H1 (cell line): Measurements from ENCODE around the gene STARD9. TPM values are rescaled to one million over a fixed set of nuclear protein-coding genes. Genes with fewer than 3 reads are reported as not detected.

ENCODE experiments used
- CTCF ChIA-PET: fragments of 300-600 bp; sonication (Branson Sonifier 250); formaldehyde crosslinking; loops from one replicate; lab custom pipeline; 2021; ENCODE audit not compliant: partially characterized antibody; lab: Charles Lee
- POLR2A ChIA-PET: fragments of 300-600 bp; sonication (Branson Sonifier 250); formaldehyde crosslinking; loops from one replicate; lab custom pipeline; 2021; ENCODE audit warnings: inconsistent platforms; ENCODE audit not compliant: partially characterized antibody; lab: Charles Lee
- DNase-seq, 2 experiments: peaks; one replicate each; pipeline versions ENCODE4 v3.0.0 to v3.0.0-alpha.2; 2010 to 2022; ENCODE audit warnings: low spot score in 2 of 2, low read depth in 1 of 2, mixed read lengths in 1 of 2
- FAIRE-seq: peaks from 2 replicates; lab custom pipeline; 2011; peaks lifted over from hg19 to GRCh38; lab: Jason Lieb, UNC
- H2AFZ ChIP-seq: 2 replicates; pipeline ENCODE4 v1.8.1; 2012; ENCODE audit warnings: low read length, inconsistent platforms
- H2AK5ac ChIP-seq: 2 replicates; pipeline ENCODE4 v1.6.1; 2013; ENCODE audit warnings: low read depth, low read length
- H2BK120ac ChIP-seq: replicated peaks from 2 replicates; pipeline ENCODE3; 2013; ENCODE audit warnings: low read depth, low read length, inconsistent platforms
- H2BK12ac ChIP-seq: 2 replicates; pipeline ENCODE4 v1.6.1; 2013; ENCODE audit warnings: low read depth, low read length
- H2BK15ac ChIP-seq: 2 replicates; pipeline ENCODE4 v1.6.1; 2013; ENCODE audit warnings: low read length
- H2BK20ac ChIP-seq: 2 replicates; pipeline ENCODE4 v1.6.1; 2013; ENCODE audit warnings: low read length
- H2BK5ac ChIP-seq: 2 replicates; pipeline ENCODE4 v1.6.1; 2013; ENCODE audit warnings: low read depth, low read length
- H3K14ac ChIP-seq: 2 replicates; pipeline ENCODE4 v1.6.1; 2013; ENCODE audit warnings: inconsistent platforms; ENCODE audit not compliant: insufficient read length
- H3K18ac ChIP-seq: 2 replicates; pipeline ENCODE4 v1.6.1; 2013; ENCODE audit warnings: low read length; ENCODE audit errors: extremely low read depth
- H3K23ac ChIP-seq: 2 replicates; pipeline ENCODE4 v1.6.1; 2013; ENCODE audit warnings: inconsistent platforms; ENCODE audit not compliant: insufficient read length
- H3K23me2 ChIP-seq: 2 replicates; pipeline ENCODE4 v1.6.1; 2013; ENCODE audit warnings: low read depth, low read length
- H3K27ac ChIP-seq: 2 replicates; pipeline ENCODE4 v1.6.1; 2011; ENCODE audit warnings: low read depth, low read length, inconsistent platforms
- H3K27me3 ChIP-seq, 4 experiments: replicated peaks in 1 of 4; 1 replicate in 1 of 4; 2 replicates in 3 of 4; pipeline versions ENCODE4 v1.6.1 to v1.8.1; 2011 to 2013; ENCODE audit warnings: low read length in 3 of 4, mild to moderate bottlenecking in 3 of 4, inconsistent platforms in 2 of 4, mixed read lengths in 2 of 4, moderate library complexity in 1 of 4; ENCODE audit not compliant: control insufficient read depth in 3 of 4, insufficient read depth in 3 of 4; ENCODE audit errors: extremely low read depth in 1 of 4
- H3K36me3 ChIP-seq, 4 experiments: 2 replicates each; pipeline versions ENCODE4 v1.6.1 to v1.8.1; 2011 to 2013; ENCODE audit warnings: mild to moderate bottlenecking in 4 of 4, low read length in 3 of 4, moderate library complexity in 2 of 4, control low read depth in 1 of 4, inconsistent platforms in 1 of 4; ENCODE audit not compliant: insufficient read depth in 4 of 4, control insufficient read depth in 2 of 4
- H3K4ac ChIP-seq: replicated peaks from 2 replicates; pipeline ENCODE3; 2013; ENCODE audit warnings: low read length, low read depth, mixed read lengths, inconsistent platforms; ENCODE audit not compliant: insufficient read length
- H3K4me1 ChIP-seq, 4 experiments: replicated peaks in 1 of 4; 1 replicate in 1 of 4; 2 replicates in 3 of 4; pipeline versions ENCODE4 v1.6.1 to v1.8.1; 2011 to 2013; ENCODE audit warnings: low read length in 3 of 4, inconsistent platforms in 2 of 4, mixed read lengths in 1 of 4; ENCODE audit not compliant: insufficient read depth in 4 of 4, control insufficient read depth in 3 of 4
- H3K4me2 ChIP-seq, 2 experiments: 2 replicates each; pipeline versions ENCODE4 v1.6.1 to v1.8.1; 2011 to 2013; ENCODE audit warnings: low read depth in 2 of 2, low read length in 2 of 2, control low read depth in 1 of 2, inconsistent platforms in 1 of 2, mild to moderate bottlenecking in 1 of 2; ENCODE audit not compliant: insufficient read depth in 1 of 2
- H3K4me3 ChIP-seq, 4 experiments: fragments of 200-600, 300-600 bp in 1 of 4; sonication (generic), shearing (Covaris generic), sonication (Bioruptor Twin) in 1 of 4; 2 replicates each; pipeline versions ENCODE4 v1.5.1 to v1.8.1; 2011 to 2016; ENCODE audit warnings: low read length in 4 of 4, low read depth in 3 of 4, control low read depth in 2 of 4, inconsistent platforms in 2 of 4, mild to moderate bottlenecking in 2 of 4, mixed read lengths in 1 of 4, moderate library complexity in 1 of 4; ENCODE audit not compliant: insufficient read depth in 2 of 4; ENCODE audit errors: extremely low read depth in 1 of 4
- H3K56ac ChIP-seq: replicated peaks from 2 replicates; pipeline ENCODE3; 2013; ENCODE audit warnings: low read depth, mild to moderate bottlenecking, mixed read lengths, low read length, inconsistent platforms; ENCODE audit not compliant: insufficient read length
- H3K79me1 ChIP-seq: 2 replicates; pipeline ENCODE4 v1.6.1; 2013; ENCODE audit warnings: low read depth, low read length, control low read depth
- H3K79me2 ChIP-seq, 2 experiments: 2 replicates each; pipeline versions ENCODE4 v1.6.1 to v1.8.1; 2012 to 2013; ENCODE audit warnings: low read length in 2 of 2, mild to moderate bottlenecking in 2 of 2, inconsistent platforms in 1 of 2; ENCODE audit not compliant: insufficient read depth in 2 of 2, control insufficient read depth in 1 of 2
- H3K9ac ChIP-seq, 4 experiments: replicated peaks in 1 of 4; 1 replicate in 1 of 4; 2 replicates in 3 of 4; pipeline versions ENCODE4 v1.6.1 to v1.8.1; 2011 to 2013; ENCODE audit warnings: low read depth in 3 of 4, low read length in 3 of 4, control low read depth in 2 of 4, mild to moderate bottlenecking in 2 of 4, moderate library complexity in 2 of 4, inconsistent platforms in 1 of 4; ENCODE audit errors: extremely low read depth in 1 of 4
- H3K9me3 ChIP-seq, 2 experiments: 2 replicates each; pipeline versions ENCODE4 v1.6.1 to v1.8.1; 2012 to 2013; ENCODE audit warnings: mild to moderate bottlenecking in 2 of 2, moderate library complexity in 2 of 2, control low read depth in 1 of 2, inconsistent platforms in 1 of 2, low read depth in 1 of 2, low read length in 1 of 2, mixed read lengths in 1 of 2; ENCODE audit not compliant: insufficient read depth in 2 of 2
- H4K20me1 ChIP-seq, 2 experiments: replicated peaks in 1 of 2; 2 replicates each; pipeline versions ENCODE3 to v1.8.1; 2011 to 2013; ENCODE audit warnings: inconsistent platforms in 2 of 2, low read length in 2 of 2, mild to moderate bottlenecking in 1 of 2; ENCODE audit not compliant: insufficient read depth in 2 of 2, control insufficient read depth in 1 of 2
- H4K5ac ChIP-seq: 2 replicates; pipeline ENCODE4 v1.6.1; 2013; ENCODE audit warnings: low read length, low read depth, mixed read lengths, inconsistent platforms; ENCODE audit not compliant: insufficient read length
- H4K8ac ChIP-seq: 2 replicates; pipeline ENCODE4 v1.8.0; 2013; ENCODE audit warnings: mild to moderate bottlenecking, moderate library complexity, low read length, inconsistent platforms; ENCODE audit not compliant: insufficient read depth; ENCODE audit errors: extremely low read depth
- H4K91ac ChIP-seq: replicated peaks from 2 replicates; pipeline ENCODE3; 2013; ENCODE audit warnings: low read length, mixed read lengths, inconsistent platforms; ENCODE audit not compliant: insufficient read length
- CEBPB ChIP-seq: IDR thresholded peaks from 2 replicates; pipeline ENCODE4 v1.6.1; 2012; ENCODE audit warnings: low read depth, low read length
- GTF2F1 ChIP-seq: IDR thresholded peaks from 2 replicates; pipeline ENCODE4 v1.6.1; 2012; ENCODE audit warnings: low read depth, low read length, improper control_type of control experiment, borderline replicate concordance
- HDAC2 ChIP-seq, 2 experiments: fragments of 300-600 bp in 1 of 2; sonication (generic) in 1 of 2; IDR thresholded peaks; 2 replicates each; pipeline ENCODE4 v1.6.1; 2011 to 2012; ENCODE audit warnings: low read depth in 2 of 2, low read length in 2 of 2, mild to moderate bottlenecking in 2 of 2, moderate library complexity in 2 of 2, borderline replicate concordance in 1 of 2, inconsistent platforms in 1 of 2
- MAFK ChIP-seq: IDR thresholded peaks from 2 replicates; pipeline ENCODE4 v1.6.1; 2012; ENCODE audit warnings: low read depth, mild to moderate bottlenecking, improper control_type of control experiment, low read length
- POU5F1 ChIP-seq: IDR thresholded peaks from 2 replicates; pipeline ENCODE4 v1.6.1; 2011; ENCODE audit warnings: low read depth, mild to moderate bottlenecking, low read length, moderate library complexity
- SIN3A ChIP-seq, 2 experiments: IDR thresholded peaks in 1 of 2; conservative IDR thresholded peaks in 1 of 2; 2 replicates each; pipeline ENCODE4 v1.6.1; 2011 to 2012; ENCODE audit warnings: low read length in 2 of 2, improper control_type of control experiment in 1 of 2, low read depth in 1 of 2, mild to moderate bottlenecking in 1 of 2
- SP2 ChIP-seq: IDR thresholded peaks from 2 replicates; pipeline ENCODE4 v1.6.1; 2012; ENCODE audit warnings: mild to moderate bottlenecking, low read length, inconsistent platforms
- SP4 ChIP-seq: IDR thresholded peaks from 2 replicates; pipeline ENCODE4 v1.6.1; 2012; ENCODE audit warnings: low read length, inconsistent platforms
- SUZ12 ChIP-seq: fragments of 200-600 bp; sonication (generic); IDR thresholded peaks from 2 replicates; pipeline ENCODE4 v1.6.1; 2012; ENCODE audit warnings: mild to moderate bottlenecking, inconsistent platforms, low read length, moderate library complexity, mixed read lengths
- WGBS, 2 experiments: shearing (Covaris generic) in 1 of 2; methylation state at CpG; one replicate each; pipeline versions ENCODE4 v1.1.6 to v1.1.7; 2013 to 2015; ENCODE audit warnings: low lambda C conversion rate in 2 of 2, mixed read lengths in 2 of 2, inconsistent platforms in 1 of 2, low coverage in 1 of 2, missing lambda C conversion rate in 1 of 2; ENCODE audit not compliant: insufficient replicate concordance in 2 of 2, insufficient coverage in 1 of 2, insufficient read length in 1 of 2; ENCODE audit errors: extremely low coverage in 1 of 2, missing lambda C conversion rate in 1 of 2; 5-methylcytosine and 5-hydroxymethylcytosine counted together
- polyA plus RNA-seq, 7 experiments: library from polyadenylated mRNA; depleted of rRNA in 3 of 7; stranded (reverse) in 5 of 7; unstranded in 2 of 7; fragments of >200 nt in 5 of 7; fragments of 200-250 nt in 2 of 7; gene quantifications; 1 replicate in 5 of 7; 2 replicates in 1 of 7; 4 replicates in 1 of 7; pipeline versions ENCODE4 v1.2.1 to v1.2.3, GENCODE V29; 2011 to 2013; ENCODE audit warnings: missing spikeins in 2 of 7, mixed read lengths in 2 of 7
- total RNA-seq: library from RNA; stranded (reverse); fragmentation: NEBNext Ultra II Directional; extraction: Animal tissue kit (Norgen Biotek cat#: 25700); gene quantifications from 2 replicates; pipeline ENCODE4 v1.2.1, GENCODE V29; 2021
- TF ChIP-seq, protein P1 (sequence below): IDR thresholded peaks from 2 replicates; pipeline ENCODE4 v1.6.1; 2012; ENCODE audit warnings: inconsistent platforms
- TF ChIP-seq, protein P2 (sequence below): IDR thresholded peaks from 2 replicates; pipeline ENCODE4 v1.6.1; 2011; ENCODE audit warnings: low read length, improper control_type of control experiment

STARD9 gene
- total and polyA plus RNA-seq, 2 of the 8 experiments (the other 6 are each of a cell fraction or from before 2014, with no cell fraction given) = 2.8 to 7.0 TPM

DNA sequence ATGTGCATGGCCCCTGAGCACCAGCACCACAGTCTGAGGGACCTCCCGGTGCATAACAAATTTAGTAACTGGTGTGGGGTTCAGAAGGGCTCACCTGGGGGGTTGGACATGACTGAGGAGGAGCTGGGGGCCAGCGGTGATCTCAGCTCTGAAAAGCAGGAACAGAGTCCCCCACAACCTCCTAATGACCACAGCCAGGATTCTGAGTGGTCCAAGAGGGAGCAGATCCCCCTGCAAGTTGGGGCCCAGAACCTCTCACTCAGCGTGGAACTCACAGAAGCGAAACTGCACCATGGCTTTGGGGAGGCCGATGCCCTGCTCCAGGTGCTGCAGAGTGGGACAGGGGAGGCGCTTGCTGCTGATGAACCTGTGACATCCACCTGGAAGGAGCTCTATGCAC lies 118.5 kb downstream of the STARD9 start:
- Histone ChIP-seq H2BK120ac (no peak overlapping the region), H4K20me1 (peaks cover under 1 to 1% of the 10 kb centered on the region in 2 experiments), H3K4ac (no peak overlapping the region), H3K23ac (no peak overlapping the region), H3K23me2 (no peaks in the 10 kb centered on the region), H3K79me1 (no peaks in the 10 kb centered on the region), H2AK5ac (no peak overlapping the region), H2BK5ac (no peak overlapping the region), H2BK15ac (no peak overlapping the region), H3K56ac (no peak overlapping the region), H3K4me1 (no peaks in the 10 kb centered on the region), H3K27ac (no peak overlapping the region), H3K79me2 (no peaks in the 10 kb centered on the region), H3K4me3 (no peak overlapping the region), H2AFZ (no peak overlapping the region), H3K9ac (no peak overlapping the region), H3K27me3 (no peaks in the 10 kb centered on the region), H3K9me3 (no peaks in the 10 kb centered on the region), H4K5ac (no peak overlapping the region), H3K14ac (no peak overlapping the region), H3K18ac (no peak overlapping the region), H2BK20ac (no peak overlapping the region), H2BK12ac (no peak overlapping the region), H3K36me3 (peaks cover 0 to 12% (median under 1%) of the 10 kb centered on the region in 4 experiments; a peak in 3 of 8 replicates), H3K4me2 (no peak overlapping the region), H4K8ac (no peak overlapping the region; the same call in 1 of the 2 replicates), H4K91ac (no peak overlapping the region)
- CTCF ChIA-PET = interaction anchor here (0.6 to 2.0 kb wide), 3 partner anchors 11 to 300 kb away, joined by 3 to 11 read pairs (median 6); no protein-coding TSS in a partner anchor
- POLR2A ChIA-PET = no interaction called here
- no peak for FAIRE-seq
- no peak for DNase-seq
- 98% methylated on average over 6 of the region's 6 CpGs; no CpG with 5 or more reads in 1 of the 2 experiments for WGBS, 2 experiments
- TF ChIP-seq MAFK (no peak), GTF2F1 (no peak), POU5F1 (no peak), HDAC2 (IDR thresholded peaks at IDR 0.05; ENCODE audit: borderline replicate concordance in 1 of 2, low read depth in 2 of 2, low read length in 2 of 2) (no peak), SP4 (no peak), SIN3A (conservative IDR thresholded peaks at IDR 0.05 in 1 of 2, IDR thresholded peaks at IDR 0.05 in 1 of 2; ENCODE audit: low read depth in 1 of 2, low read length in 2 of 2) (no peak), SP2 (no peak), CEBPB (no peak), SUZ12 (no peak)
- TF ChIP-seq, protein P1, sequence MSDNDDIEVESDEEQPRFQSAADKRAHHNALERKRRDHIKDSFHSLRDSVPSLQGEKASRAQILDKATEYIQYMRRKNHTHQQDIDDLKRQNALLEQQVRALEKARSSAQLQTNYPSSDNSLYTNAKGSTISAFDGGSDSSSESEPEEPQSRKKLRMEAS = no peak
- TF ChIP-seq, protein P2, sequence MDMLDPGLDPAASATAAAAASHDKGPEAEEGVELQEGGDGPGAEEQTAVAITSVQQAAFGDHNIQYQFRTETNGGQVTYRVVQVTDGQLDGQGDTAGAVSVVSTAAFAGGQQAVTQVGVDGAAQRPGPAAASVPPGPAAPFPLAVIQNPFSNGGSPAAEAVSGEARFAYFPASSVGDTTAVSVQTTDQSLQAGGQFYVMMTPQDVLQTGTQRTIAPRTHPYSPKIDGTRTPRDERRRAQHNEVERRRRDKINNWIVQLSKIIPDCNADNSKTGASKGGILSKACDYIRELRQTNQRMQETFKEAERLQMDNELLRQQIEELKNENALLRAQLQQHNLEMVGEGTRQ = no peak
